Measurements from ENCODE around the gene PPP6R3.
A peak's percentile ranks its signal among the peaks of the same experiment; 100 is the strongest.
"Not testable (repeated sequence)": the region's sequence is repeated elsewhere in the genome, so short reads cannot be mapped to it uniquely, and the experiment has no call there.

Gene PPP6R3

GRCh38 chr11:68525336-68525735 is 64.8 kb downstream of the PPP6R3 start:
- DNase-seq (ENCODE audit: low read depth) = no peak

DNA sequence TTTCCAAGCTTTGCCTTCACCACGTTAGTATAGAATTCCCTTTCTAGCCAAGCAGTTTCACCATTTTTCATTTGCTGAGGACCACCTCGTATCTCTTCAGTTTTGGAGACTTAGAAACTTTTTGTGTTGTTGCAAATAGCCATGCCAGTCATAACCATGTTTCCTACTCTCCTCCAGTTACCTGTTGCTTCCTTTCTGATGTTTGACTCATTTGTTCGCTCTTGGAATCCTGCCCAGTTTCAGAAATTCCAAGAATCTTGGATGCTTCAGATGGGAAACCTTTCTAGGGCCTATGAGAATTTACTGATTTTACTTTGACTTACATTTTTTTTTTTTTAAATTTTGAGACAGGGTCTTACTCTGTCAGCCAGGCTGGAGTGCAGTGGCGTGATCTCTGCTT is 65.4 kb downstream of the PPP6R3 start:
- peak; percentile 39 for DNase-seq (ENCODE audit: low read depth)

DNA sequence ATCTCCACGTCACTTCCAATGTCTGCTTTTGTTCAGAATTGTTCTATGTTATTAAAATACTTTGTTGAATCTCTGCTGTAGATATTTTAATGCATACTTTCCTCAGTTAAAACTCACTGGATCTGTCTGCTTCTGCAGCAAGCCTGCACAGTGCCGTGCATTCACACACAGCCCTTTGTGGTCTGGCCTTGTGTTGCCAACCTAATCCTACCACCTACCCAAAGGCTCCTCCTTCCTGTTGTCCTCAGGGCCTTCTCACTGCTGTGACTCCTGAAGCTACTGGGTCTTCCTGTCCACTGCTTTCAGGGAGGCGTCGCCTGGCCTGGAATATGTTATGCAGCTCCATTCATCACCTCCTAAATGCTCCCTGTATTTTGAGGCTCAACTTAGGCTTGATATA is 67.0 kb downstream of the PPP6R3 start:
- no peak for DNase-seq (ENCODE audit: low read depth)

GRCh38 chr11:68528630-68529029 is 68.1 kb downstream of the PPP6R3 start:
- DNase-seq (ENCODE audit: low read depth) = no peak

- DNase-seq (ENCODE audit: low read depth) = no peak
These were observed 70.7 kb downstream of the PPP6R3 start for GRCh38 chr11:68531129-68531693.

GRCh38 chr11:68532727-68533369 is 72.3 kb downstream of the PPP6R3 start:
- no peak for DNase-seq (ENCODE audit: low read depth)

GRCh38 chr11:68533945-68534344 is 73.4 kb downstream of the PPP6R3 start:
- no peak for DNase-seq (ENCODE audit: low read depth)

GRCh38 chr11:68535098-68535497 is 74.5 kb downstream of the PPP6R3 start:
- no peak for DNase-seq (ENCODE audit: low read depth)

DNA sequence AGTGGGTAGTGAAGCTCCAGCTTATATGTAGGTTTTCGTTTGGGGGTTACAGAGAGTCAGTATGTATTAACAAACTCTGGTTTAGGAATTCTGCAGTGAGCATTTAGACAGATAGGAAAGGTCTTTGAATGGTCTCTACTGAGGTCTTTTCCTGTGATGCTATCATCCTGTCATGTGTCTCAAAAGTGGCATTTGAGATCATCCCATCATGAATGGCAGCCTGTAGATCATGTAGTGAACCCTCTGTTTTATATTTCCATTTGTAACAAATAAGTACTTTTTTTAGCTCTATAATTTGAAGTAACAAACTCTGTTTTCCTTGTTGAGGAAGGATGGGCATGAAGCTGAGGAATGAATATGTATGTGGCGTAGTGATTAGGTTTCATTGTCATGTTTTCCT is 76.2 kb downstream of the PPP6R3 start:
- DNase-seq (ENCODE audit: low read depth) = no peak

DNA sequence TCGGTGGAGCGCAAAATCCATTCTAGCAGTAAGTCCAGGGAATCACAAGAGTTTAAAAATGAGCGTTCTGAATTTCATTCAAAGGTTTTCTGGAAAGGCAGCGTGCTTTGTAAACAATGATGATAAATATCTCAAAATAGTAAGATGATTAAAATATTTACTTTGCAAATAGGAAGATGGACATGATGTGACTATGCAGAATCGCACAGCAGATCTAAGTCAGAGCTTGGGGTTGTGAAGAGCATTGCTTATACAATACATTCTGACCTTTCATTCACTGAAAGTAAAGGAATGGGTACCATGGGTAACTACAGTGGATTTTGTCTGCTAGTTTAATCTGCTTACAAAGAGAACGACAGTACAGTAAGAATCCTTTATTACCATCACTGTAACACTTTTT is 77.5 kb downstream of the PPP6R3 start:
- no peak for DNase-seq (ENCODE audit: low read depth)

DNA sequence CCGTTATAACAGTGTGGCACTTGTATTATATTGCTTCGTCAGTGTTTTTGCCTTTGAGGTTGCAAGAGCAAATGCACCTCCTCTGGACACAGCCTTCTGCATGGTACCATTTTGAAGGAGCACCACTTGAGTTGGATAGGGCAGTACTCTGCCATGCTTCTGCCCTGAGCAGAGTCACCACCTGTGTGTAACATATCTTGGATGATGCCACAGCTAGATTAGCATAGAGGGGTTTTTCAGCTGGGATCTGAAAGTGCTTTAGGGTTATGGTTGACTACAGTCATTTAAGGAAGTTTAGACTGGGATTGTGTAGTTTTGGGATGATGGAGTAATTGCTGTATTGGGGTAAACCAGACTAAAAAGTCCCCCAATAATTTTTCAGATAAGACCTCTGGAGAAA is 78.8 kb downstream of the PPP6R3 start:
- DNase-seq (ENCODE audit: low read depth) = no peak

- not testable (repeated sequence) for DNase-seq (ENCODE audit: low read depth)
These were observed 80.0 kb downstream of the PPP6R3 start for GRCh38 chr11:68540504-68540903.

- no peak for DNase-seq (ENCODE audit: low read depth)
These were observed 80.6 kb downstream of the PPP6R3 start for GRCh38 chr11:68541116-68541515.

DNA sequence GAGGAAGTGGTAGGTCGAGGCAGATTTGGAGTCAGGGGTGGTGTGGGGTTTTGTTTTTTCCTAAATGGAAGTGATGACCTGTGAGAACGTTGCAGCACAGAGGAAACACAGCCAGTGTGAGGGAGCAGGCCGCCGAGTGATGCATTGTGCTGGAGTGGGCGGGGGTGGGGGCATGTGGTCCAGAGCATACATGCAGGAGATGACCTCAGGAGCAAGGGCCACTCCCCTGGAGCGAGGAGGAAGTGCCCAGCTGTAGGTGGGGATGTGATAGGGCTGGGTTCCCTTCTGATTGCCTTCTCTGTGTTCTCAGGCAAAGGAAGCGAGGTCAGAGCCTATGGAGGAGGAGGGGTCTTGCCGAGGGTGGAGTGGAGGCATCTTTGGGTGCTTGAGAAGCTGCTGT is 81.4 kb downstream of the PPP6R3 start:
- peak; percentile 59 for DNase-seq (ENCODE audit: low read depth)

DNA sequence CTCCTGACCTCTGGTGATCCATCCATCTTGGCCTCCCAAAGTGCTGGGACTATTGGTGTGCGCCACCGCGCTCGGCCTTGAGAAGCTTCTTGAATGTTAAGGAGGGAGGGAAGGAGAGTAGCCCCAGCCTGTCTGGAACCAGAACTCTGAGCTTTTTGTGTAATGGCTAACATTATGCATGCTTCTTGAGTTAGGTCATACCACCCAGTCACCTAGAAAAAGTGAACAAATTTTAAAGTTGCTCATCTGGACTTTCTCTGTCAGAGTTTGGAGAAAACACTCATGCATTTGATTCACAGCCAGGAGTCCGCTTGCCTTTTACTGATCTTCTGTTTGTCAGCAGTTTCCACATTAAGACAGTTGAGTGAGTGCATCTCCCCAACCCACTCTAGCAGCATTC is 82.1 kb downstream of the PPP6R3 start:
- DNase-seq (ENCODE audit: low read depth) = peak; percentile 92

GRCh38 chr11:68543594-68543993 is 83.0 kb downstream of the PPP6R3 start:
- DNase-seq (ENCODE audit: low read depth) = no peak

DNA sequence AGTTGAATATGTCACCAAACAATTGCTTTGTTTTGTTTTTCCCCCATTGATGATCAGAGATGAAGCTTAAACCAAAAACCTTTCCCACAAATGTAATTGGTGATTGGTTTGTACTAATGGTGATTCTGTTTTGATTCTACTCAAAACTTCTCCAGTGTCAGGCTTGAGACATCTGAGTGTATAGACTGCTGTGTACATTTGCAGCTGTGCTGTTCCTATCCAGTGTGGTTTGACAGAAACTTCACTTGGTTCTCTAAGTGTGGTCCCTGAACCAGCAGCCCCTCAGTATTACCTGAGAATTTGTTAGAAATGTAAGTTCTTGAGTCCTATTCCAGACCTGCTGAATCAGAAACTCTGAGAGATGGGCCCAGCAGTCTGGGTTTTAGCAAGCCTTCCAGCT is 84.8 kb downstream of the PPP6R3 start:
- DNase-seq (ENCODE audit: low read depth) = no peak

DNA sequence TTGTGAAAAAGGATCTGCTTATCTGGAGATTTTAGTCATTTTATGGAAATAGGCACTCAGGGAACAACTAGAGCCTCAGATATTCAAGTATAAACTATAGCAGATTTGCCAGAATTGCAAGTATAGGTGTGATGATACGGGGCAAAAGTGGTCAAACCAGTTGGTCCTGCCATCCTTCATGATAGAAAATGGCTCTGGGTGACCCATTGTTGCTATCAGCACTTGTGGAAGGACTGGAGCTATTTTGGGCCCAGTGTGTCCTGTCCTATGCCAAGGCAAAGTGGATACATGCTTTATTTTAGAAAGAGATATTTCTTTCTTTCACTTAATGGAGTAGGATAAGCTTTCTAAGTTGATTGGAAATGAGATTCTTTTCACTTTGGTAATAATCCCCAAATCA is 85.2 kb downstream of the PPP6R3 start:
- DNase-seq (ENCODE audit: low read depth) = no peak

- peak; percentile 67 for DNase-seq (ENCODE audit: low read depth)
These were observed 86.0 kb downstream of the PPP6R3 start for GRCh38 chr11:68546555-68546954.

DNA sequence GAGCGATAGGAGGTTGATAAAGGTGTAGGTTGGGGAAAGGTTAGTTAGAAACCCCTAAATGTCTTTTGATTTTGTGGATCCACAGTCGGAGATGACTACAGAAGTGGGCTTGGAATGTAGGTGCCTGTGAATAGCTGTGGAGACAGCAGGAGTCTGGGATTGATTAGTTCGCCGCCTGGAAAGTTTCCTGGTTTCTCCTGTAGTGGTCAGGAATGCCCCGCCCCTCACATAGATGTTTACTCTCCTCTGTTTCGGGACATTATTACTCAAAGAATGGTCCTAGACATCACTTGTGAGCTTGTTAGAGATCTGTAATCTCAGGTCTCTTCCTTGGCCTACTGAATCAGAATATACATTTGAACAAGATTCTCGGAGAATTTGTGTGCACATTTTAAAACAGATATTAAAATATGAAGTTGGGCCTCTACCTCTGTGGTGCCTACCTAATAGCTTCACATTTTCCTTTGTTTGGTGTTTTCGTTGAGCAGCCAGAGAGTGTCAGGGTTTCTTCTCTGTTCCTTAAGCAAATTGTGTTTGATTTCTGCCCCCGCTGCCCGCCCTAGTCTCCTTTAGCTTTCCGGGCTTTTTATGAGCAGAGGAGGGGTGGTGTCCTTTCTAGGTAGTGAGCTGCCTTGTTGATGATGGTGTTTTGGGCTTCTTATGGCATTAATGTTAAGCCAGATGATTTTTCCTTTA is 89.4 kb downstream of the PPP6R3 start:
- no peak for DNase-seq (ENCODE audit: low read depth)

GRCh38 chr11:68550485-68550817 is 89.9 kb downstream of the PPP6R3 start:
- no peak for DNase-seq (ENCODE audit: low read depth)

GRCh38 chr11:68551223-68551622 is 90.7 kb downstream of the PPP6R3 start:
- no peak for DNase-seq (ENCODE audit: low read depth)

DNA sequence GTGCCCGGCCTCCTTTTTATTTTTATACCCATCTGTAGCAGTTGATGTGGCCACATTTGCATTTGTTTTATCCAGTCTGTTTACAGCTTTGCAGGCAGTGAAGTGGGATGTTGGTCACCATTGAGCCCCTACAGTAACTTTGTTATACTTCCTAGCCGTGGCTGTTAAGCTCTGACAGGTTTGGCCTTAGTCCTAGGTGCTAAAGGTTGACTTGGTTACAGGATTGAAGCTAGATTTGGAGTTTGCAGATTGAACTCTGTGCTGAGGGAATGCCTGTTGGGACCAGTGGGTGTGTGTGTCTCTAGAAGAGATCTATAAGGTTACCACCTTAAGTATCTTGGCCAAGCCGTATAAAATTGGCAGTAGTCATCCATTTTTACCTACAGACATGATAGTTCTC is 91.2 kb downstream of the PPP6R3 start:
- DNase-seq (ENCODE audit: low read depth) = no peak

- DNase-seq (ENCODE audit: low read depth) = no peak
These were observed 92.0 kb downstream of the PPP6R3 start for GRCh38 chr11:68552542-68552941.

Data from ELR (cell line).